HG03175 (cell line): ENCODE measurements around the gene FKBP8.

ENCODE experiments used
- ATAC-seq: cut with Tn5 transposase; IDR thresholded peaks from one replicate; pipeline ENCODE4 v1.9.1; 2021; ENCODE audit warnings: mild to moderate bottlenecking, moderate library complexity; ENCODE audit not compliant: unreplicated experiment

Gene FKBP8

GRCh38 chr19:18503337-18503970, 39.9 kb downstream of the FKBP8 start:
- ATAC-seq: no peak

GRCh38 chr19:18502638-18503294, 40.6 kb downstream of the FKBP8 start:
- no peak for ATAC-seq

- ATAC-seq: no peak
Observed at GRCh38 chr19:18502246-18502637, 41.1 kb downstream of the FKBP8 start.

- no peak for ATAC-seq
Observed at GRCh38 chr19:18501832-18502231, 41.5 kb downstream of the FKBP8 start.

GRCh38 chr19:18501351-18501750, 42.0 kb downstream of the FKBP8 start:
- ATAC-seq: no peak

- no peak for ATAC-seq
Observed at GRCh38 chr19:18500799-18501198, 42.6 kb downstream of the FKBP8 start.

GRCh38 chr19:18500376-18500775, 43.0 kb downstream of the FKBP8 start:
- ATAC-seq: no peak

- no peak for ATAC-seq
Observed at GRCh38 chr19:18499055-18499775, 44.2 kb downstream of the FKBP8 start.

- no peak for ATAC-seq
Observed at GRCh38 chr19:18496980-18497256, 46.5 kb downstream of the FKBP8 start.

GRCh38 chr19:18496167-18496979, 47.0 kb downstream of the FKBP8 start:
- no peak for ATAC-seq

GRCh38 chr19:18495204-18495911, 48.0 kb downstream of the FKBP8 start:
- ATAC-seq: no peak

GRCh38 chr19:18494267-18494607, 49.1 kb downstream of the FKBP8 start:
- ATAC-seq: no peak

- ATAC-seq: no peak
Observed at GRCh38 chr19:18493440-18494266, 49.7 kb downstream of the FKBP8 start.

GRCh38 chr19:18491995-18492953, 51.1 kb downstream of the FKBP8 start:
- ATAC-seq: no peak

- no peak for ATAC-seq
Observed at GRCh38 chr19:18490728-18491127, 52.6 kb downstream of the FKBP8 start.

- ATAC-seq: no peak
Observed at GRCh38 chr19:18489627-18490184, 53.7 kb downstream of the FKBP8 start.

GRCh38 chr19:18488838-18489626, 54.3 kb downstream of the FKBP8 start:
- ATAC-seq: no peak

GRCh38 chr19:18488403-18488723, 55.0 kb downstream of the FKBP8 start:
- no peak for ATAC-seq
